ENCODE results near the gene GTF3C6. TPM values are rescaled to one million over a fixed set of nuclear protein-coding genes. Genes with fewer than 3 reads are reported as not detected.
"Not testable (repeated sequence)": the region's sequence is repeated elsewhere in the genome, so short reads cannot be mapped to it uniquely, and the experiment has no call there.

GTF3C6 gene
- total RNA-seq, 2 donors from 2014 or later = 72.0 to 85.7 TPM

DNA sequence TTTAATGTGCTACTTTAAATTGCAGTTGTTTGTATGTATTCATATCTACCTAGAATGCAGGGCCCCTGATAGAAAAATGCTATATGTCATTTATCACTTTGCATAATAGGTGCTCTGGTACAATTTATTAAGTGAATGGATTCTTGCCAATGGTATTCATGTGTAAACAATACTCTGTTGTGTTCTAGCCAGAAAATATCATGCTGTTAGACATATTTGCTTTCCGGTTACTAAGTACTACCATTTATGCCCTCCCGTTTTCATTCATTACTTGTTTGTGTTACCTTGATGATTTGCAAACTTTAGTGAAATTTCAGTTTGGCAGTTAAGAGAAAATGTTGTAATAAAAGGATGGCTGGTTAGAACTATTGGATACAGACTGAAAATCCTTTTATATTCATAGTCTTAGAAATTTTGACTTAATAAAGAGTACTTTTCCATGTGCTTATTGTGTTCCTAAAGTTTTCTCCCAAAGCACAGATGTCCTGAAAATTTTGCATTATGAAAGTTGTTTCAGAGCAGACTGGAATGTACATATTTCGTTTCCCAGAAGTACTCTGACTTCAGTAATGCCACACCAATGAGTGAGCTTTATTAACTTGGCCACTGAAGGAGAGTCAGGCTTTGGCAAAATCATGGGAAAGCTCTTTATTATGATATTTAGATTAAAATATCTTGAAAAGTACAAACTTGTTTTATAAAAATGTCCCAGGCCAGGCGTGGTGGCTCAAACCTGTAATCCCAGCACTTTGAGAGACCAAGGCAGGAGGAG, 54.8 kb downstream of the GTF3C6 start:
- ATAC-seq (no peak), DNase-seq (ENCODE audit: low spot score in 2 of 2) (no peak)
- H3K27ac Mint-ChIP-seq = no peak overlapping the region
- no peaks in the 10 kb centered on the region for H3K9me3 Mint-ChIP-seq
- peaks cover 0 to 24% of the 10 kb centered on the region in 2 donors for H3K36me3 Mint-ChIP-seq

- DNase-seq (ENCODE audit: low spot score in 2 of 2) (no peak), ATAC-seq (no peak)
- H3K27ac Mint-ChIP-seq = no peak overlapping the region
- no peaks in the 10 kb centered on the region for H3K9me3 Mint-ChIP-seq
- peaks cover 0 to 24% of the 10 kb centered on the region in 2 donors for H3K36me3 Mint-ChIP-seq
Observed at GRCh38 chr6:111015389-111016124, 57.1 kb downstream of the GTF3C6 start.

DNA sequence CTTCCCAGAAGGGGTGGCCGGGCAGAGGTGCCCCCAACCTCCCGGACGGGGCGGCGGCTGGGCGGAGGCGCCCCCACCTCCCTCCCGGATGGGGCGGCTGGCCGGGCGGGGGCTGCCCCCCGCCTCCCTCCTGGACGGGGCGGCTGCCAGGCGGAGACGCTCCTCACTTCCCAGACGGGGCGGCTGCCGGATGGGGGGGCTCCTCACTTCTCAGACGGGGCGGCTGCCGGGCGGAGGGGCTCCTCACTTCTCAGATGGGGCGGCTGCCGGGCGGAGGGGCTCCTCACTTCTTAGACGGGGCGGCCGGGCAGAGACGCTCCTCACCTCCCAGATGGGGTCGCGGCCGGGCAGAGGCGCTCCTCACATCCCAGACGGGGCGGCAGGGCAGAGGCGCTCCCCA, 58.7 kb downstream of the GTF3C6 start:
- ATAC-seq, H3K9me3 Mint-ChIP-seq: not testable (repeated sequence)

More for the DNA sequence above, 58.7 kb downstream of the GTF3C6 start:
- peaks cover 0 to 18% of the 10 kb centered on the region in 2 donors for H3K36me3 Mint-ChIP-seq
- H3K27ac Mint-ChIP-seq; DNase-seq (ENCODE audit: low spot score in 2 of 2): not testable (repeated sequence)

Other genes starting within 250 kb of the GTF3C6 start
- gene CDK19, start 143.2 kb upstream of the GTF3C6 start, total RNA-seq = 10 to 100 TPM; 14.3 to 17.9 TPM
- gene AMD1, start 83.9 kb upstream of the GTF3C6 start, total RNA-seq = 10 to 100 TPM; 78.0 to 83.7 TPM
- gene RPF2, start 23.3 kb downstream of the GTF3C6 start, total RNA-seq = 10 to 100 TPM; 33.1 to 41.7 TPM
- 1 to 10 TPM; 5.4 to 7.8 TPM for gene SLC16A10, start 128.8 kb downstream of the GTF3C6 start, total RNA-seq

Measured in activated naive CD4-positive, alpha-beta T cell treated with anti-CD3 and anti-CD28 coated beads, Interleukin-2, amount 50 U/mL, for 72 hours (primary cell).